GM18498 (cell line): Measurements from ENCODE around the gene NCOA5.

Source experiments
- ATAC-seq: cut with Tn5 transposase; IDR thresholded peaks from one replicate; pipeline ENCODE4 v1.9.1; 2021; ENCODE audit warnings: mild to moderate bottlenecking, moderate library complexity; ENCODE audit not compliant: unreplicated experiment

NCOA5 gene

DNA sequence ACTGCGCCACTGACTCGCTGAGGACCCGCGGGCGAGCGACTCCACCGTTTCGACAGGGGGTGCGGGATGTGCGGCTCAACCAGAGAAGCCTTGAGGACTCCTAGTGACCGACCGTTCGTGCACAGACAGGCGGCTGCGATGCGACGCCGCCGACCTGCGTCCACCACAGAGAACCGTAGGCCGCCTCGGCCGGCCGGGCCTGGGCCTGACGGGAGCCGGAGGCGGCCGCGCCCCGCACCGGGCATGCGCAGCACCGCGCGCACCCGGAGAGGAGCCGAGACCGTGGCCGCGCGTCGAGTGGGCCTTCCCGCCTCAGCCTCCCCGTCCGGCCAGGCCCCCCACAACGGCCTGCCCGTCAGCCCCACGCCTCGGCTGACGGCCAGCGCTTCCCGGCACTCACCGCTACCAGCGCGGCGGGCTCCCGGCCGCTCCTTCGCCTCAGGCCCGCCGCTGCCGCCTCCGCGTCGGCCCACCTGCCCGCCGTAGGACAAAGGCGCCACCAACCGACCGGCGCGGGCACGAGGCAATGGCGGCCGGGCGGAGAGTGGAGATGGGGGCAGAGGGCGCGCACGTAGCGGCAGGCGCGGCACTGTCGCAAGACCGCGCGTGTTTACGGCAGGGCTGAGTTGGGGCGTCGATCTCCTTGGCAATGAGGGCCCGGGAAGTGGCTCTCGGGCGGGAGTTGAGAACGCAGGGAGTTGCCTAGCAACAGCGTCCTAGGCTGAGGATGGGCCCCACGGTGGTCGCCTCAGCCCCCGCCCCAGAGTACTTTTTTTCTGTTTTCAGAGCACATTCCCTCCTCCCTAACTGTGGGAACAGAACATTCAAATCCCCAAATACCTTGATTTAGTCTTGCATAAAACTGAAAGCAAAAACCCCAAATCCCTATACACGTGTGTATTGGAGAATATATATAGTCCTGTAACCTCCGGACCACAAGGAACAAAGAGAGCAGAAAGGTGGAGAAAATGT is at the start of gene NCOA5:
TSS of gene NCOA5 (minus strand) at position 546 of the 972 bp plus-strand sequence. CDS start 10,538 bp downstream, outside the sequence.
- peak; percentile 82 for ATAC-seq

DNA sequence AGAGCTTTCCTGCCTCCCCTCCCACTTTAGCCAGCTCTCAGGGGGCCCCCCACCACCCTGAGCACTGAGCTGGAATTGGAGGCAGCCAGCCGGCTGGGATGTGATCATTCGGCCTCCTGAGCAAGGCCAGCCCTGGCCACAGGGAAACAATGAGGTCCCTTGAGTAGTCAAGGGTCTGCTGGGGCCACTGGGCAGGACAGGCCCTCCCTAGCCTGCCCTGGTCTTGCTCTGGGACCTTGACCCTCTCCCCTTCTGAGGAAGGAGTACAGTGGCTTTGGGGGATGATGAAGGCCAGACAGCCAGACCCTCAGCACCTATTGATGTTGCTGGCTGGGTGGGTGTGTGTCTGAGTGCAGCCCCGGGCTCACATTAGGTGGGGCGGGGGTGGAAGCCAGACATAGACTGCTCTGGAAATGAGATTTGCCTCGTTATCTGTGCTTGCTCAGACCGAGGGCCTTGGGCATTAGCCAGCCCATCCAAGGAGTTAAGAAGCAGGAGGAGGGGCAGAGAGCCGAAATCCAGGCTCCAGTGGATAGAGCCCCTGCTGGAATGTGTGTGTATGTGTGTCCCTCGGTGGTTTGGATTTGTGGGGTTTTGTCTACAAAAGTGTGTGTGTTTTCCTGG is 49.6 kb upstream of the NCOA5 start:
- no peak for ATAC-seq

DNA sequence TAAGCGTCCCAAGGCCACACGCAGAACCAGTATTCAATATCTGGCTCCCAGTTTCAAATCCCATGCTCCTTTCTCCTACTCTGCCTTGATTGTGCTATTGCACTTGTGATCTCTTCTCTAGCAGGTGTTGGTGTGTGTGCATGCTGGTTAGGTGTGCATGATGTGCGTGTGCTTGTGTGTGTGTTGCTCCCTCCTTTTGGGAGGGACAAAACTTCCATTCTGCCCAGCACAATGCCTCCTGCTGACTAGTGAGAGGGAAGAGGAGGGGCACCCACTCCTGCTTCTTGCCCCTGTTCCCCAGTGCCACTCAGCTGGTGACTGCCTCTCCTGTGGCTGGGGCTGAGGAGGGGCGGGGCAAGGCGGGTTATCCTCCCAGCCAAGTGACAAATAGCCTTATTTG is 48.1 kb upstream of the NCOA5 start:
- no peak for ATAC-seq

GRCh38 chr20:46135856-46136633 is 46.3 kb upstream of the NCOA5 start:
- no peak for ATAC-seq

DNA sequence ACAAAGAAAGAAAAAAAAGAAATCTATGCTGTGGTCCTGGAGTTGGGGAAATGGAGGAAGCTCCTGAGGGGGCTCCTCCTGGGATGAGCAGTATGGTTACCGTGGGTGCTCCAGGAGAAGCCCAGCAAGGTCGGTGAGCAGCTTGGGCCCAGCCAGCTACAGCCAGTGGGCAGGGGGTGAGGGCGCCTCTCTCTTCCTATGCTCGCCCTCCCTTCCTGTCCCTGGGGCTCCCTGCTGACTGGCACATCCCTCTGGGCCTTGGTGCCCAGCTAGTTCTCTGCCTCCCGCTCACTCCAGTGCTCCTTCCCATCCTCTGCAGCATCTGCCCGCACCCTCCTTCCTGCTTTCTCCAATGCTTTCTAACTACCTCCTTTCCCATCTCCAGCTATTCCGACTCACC is 45.0 kb upstream of the NCOA5 start:
- ATAC-seq, result no peak

DNA sequence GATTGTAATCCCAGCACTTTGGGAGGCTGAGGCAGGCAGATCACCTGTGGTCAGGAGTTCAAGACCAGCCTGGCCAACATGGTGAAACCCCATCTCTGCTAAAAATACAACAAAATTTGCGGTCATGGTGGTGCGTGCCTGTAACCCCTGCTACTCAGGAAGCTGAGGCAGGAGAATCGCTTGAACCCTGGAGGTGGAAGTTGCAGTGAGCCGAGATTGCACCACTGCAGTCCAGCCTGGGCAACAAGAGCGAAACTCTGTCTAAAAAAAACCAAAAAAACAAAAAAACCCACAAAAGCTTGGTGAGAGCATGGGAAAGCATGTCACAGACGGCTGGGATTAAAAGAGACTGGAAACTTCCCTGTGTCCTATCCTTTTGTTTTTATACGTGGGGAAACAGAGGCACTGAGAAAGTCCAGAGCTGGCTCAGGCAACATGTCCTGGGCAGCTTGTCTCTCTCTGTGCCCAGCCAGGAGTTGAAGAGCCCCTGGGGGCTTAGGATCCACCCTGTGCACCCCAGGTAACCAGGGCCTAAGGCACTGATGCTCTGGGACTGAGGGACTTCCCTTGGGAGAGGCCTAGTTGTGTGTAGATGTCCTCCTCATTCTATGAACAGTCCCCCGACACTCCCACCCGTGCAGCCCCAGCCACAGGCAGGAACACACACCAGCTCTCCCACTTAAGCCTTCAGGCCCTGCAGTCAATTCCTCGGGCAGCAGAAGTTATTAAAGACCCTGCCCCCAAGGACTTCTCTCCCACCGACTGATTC is 44.3 kb upstream of the NCOA5 start:
- ATAC-seq, result no peak

DNA sequence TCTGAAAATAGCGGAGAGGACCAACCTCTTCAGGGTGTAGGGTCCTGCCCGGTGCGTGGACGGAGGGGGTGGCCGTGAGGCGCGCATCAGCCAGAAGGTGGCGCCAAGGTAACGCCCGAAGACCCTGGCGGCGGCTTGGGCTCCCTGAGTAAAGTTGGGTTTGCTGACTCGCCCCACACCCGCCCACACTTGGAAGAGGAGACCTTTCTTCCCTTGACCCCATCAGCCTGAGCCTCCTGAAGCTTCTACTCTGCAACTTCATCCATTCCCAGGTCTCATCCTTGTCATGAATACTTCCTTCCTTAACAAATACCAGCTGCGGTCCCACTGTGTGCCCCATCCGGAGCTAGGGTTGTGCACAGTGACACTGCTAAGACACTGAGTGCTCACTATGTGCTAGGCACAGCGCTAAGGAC is 43.0 kb upstream of the NCOA5 start:
- peak; percentile 56 for ATAC-seq

GRCh38 chr20:46131396-46131795 is 41.6 kb upstream of the NCOA5 start:
- ATAC-seq, result no peak

DNA sequence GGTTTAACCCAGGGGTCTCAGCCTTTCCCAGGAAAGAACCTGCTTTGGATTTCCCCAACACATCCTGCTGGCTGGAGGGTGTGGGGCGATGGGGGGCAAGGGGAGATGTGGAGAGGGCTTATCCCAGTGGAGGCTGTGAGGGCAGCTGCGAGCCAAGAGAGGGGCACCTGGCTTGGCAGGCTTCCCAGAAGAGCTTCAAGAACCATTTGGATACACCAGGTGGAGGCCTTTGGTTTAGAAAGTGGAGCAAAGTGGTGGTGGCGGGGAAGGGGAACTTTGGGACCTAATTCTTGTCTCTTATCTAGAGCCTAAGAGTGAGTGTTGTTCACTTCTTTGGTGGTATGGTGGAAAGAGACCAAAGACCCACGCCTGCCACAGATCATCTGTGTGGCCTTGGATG is 40.8 kb upstream of the NCOA5 start:
- no peak for ATAC-seq

DNA sequence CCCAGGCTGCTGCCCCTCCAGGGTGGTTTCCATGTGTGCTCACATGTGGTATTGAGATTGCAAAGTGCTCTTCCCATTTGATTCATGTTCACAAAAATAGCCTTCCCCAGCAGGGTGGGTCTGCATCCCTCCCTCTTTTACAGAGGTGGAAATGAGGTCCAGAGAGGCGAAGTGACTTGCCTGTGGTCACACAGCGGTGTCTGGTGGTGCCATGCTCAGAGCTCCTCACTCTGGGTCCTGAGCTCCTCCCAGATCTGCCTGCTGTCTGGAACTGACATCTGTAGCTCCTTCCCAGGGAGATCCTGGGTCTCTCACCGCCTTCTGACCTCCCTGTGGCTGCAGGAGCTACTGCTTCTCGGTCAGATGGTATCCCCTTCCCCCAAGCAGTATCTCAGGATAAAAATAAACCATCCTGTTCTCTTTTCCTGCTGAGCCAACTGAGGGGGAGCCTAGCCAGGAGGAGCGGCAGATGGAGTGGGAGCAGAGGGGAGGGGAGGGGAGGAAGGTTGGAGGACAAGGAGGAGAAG is 40.3 kb upstream of the NCOA5 start:
- ATAC-seq, result no peak

DNA sequence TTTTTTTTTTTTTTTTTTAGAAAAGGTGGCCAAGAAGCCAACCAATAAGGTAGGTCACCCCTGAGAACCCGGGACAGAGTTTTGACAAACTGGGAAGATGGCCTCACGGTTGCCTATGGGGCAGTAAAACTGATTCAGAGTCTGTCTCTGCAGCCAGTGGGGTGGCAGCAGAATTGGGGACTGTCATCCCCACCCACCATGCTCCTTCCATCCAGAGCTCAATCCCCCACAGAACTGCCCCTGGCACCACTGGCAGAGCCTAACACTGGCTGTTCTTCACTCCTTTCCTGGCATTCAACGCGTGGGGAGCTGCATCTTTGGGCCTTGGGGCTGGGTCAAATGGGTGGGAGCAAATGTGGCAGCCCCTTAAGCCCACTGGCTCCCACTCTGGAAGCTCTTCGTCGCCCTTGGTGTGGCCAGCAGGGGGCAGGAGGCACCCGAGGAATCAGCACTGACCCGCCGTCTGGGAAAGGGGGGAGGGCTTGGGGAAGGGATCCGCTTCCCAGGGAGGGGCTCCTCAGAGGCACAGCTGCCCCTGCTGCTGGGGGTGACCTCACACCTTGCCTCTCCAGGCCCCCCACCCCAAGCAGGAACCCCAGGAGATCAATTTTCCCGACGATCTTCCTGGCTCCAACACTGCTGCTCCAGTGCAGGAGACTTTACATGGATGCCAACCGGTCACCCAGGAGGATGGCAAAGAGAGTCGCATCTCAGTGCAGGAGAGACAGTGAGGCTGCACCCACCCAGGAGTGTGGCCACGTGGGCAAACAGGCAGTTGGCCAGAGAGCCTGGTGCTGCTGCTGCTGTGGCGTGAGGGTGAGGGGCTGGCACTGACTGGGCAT is 38.8 kb upstream of the NCOA5 start:
- no peak for ATAC-seq

GRCh38 chr20:46127396-46128010 is 37.7 kb upstream of the NCOA5 start:
- no peak for ATAC-seq

DNA sequence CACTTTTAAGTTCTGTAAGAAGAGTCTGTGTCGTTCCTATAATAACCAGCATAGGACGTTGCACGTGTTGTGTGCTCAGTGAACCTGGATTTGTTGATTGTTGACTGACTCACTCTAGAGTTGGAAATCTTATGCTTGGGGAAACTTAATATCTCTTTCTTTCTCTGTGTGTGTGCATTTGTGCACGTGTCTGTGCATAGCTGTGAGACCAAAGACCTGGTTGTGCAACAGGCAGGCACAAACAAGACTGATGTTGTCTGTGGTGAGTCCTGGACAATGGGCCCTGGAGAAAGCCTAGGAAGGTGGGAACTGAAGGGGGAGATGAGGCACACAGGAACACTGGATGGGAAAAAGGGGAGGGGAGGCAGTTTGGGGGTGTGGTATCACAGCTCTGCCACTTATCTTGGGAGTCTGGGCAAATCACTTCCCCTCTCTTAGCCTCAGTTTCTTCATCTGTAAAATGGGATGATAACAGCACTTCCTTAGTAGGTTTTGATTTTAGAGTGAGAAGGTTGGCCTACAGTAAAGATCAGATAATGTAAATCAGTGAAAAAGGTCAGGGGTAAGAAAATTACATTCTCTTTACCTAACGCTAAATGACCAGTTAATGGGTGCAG is 36.8 kb upstream of the NCOA5 start:
- no peak for ATAC-seq

- no peak for ATAC-seq
Measured at GRCh38 chr20:46123482-46124245, 33.9 kb upstream of the NCOA5 start.

DNA sequence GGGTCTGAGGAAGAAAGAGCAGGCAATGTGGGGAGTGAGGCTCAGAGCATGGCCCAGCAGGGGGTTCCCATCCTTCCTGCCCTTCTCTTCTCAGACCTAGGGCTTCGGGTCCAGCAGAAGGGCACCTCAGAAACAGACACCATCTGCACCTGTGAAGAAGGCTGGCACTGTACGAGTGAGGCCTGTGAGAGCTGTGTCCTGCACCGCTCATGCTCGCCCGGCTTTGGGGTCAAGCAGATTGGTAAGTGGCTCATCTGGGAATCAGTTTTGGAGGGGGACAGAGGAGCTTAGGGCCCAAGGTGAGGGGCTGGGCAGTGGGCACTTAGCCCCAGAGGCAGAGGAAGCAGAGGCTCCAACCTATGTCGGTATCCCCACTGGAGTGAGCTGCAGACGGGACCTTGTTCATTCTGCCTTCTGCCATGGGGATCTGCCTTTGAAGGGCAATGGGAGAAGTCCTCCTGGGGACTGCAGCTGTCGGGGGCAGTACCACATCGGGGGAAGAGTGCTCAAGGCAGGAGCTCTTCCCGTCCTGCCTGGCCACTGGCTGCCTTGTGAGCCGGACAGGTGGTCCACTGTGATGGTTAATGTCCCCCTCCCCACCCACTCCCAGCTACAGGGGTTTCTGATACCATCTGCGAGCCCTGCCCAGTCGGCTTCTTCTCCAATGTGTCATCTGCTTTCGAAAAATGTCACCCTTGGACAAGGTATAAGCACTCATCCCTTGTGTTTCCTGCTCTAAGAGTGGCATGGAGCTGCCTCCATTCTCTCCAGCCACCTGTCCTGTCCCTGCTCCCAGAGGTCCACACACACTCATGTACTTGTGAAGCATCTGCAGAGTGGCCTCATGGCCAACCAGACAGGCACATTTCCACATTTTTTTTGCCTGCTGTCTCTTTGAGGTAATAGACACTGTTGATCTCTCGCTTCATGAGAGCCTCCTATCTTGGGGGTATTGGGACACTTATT is 33.0 kb upstream of the NCOA5 start:
- ATAC-seq, result no peak

- ATAC-seq, result no peak
Measured at GRCh38 chr20:46122071-46122470, 32.3 kb upstream of the NCOA5 start.
